ENCODE data around the gene BIRC2. TPM values are rescaled to one million over a fixed set of nuclear protein-coding genes. Genes with fewer than 3 reads are reported as not detected.

BIRC2 gene
- total RNA-seq, 4 donors from 2014 or later: 25.6 to 40.3 (median 33.5) TPM

GRCh38 chr11:102406099-102406498 is 59.1 kb downstream of the BIRC2 start:
- peaks cover 6 to 41% (median 17%) of the 10 kb centered on the region in 4 donors for H3K36me3 ChIP-seq
- 100% methylated on average over 1 of the region's 2 CpGs for WGBS
- peaks cover 3 to 27% (median 22%) of the 10 kb centered on the region in 4 donors for H3K4me1 ChIP-seq
- H3K27ac ChIP-seq (replicated peaks in 1 of 4): no peak overlapping the region
- intact Hi-C loops (cut with DNase I): no loop called here
- H3K4me3 ChIP-seq: no peak overlapping the region
- TF ChIP-seq EP300 (IDR thresholded peaks at IDR 0.05) (no peak), POLR2A (IDR thresholded peaks at IDR 0.05; ENCODE audit: low read depth) (no peak), POLR2AphosphoS5 (IDR thresholded peaks at IDR 0.05) (no peak), CTCF (IDR thresholded peaks at IDR 0.05) (no peak)
- no peaks in the 10 kb centered on the region for H3K9me3 ChIP-seq
- no peaks in the 10 kb centered on the region for H3K27me3 ChIP-seq
- no peak for DNase-seq (ENCODE audit: extremely low spot score)

GRCh38 chr11:102407901-102408300 is 60.9 kb downstream of the BIRC2 start:
- no peak for DNase-seq (ENCODE audit: extremely low spot score)
- WGBS: 74% methylated on average over 3 of the region's 3 CpGs
- H3K36me3 ChIP-seq: peaks cover 0 to 28% (median 10%) of the 10 kb centered on the region in 4 donors
- peaks cover 3 to 33% (median 25%) of the 10 kb centered on the region in 4 donors for H3K4me1 ChIP-seq
- TF ChIP-seq POLR2AphosphoS5 (IDR thresholded peaks at IDR 0.05): no peak
- TF ChIP-seq CTCF (IDR thresholded peaks at IDR 0.05): no peak
- no peaks in the 10 kb centered on the region for H3K27me3 ChIP-seq
- no peak overlapping the region for H3K4me3 ChIP-seq
- intact Hi-C loops (cut with DNase I): no loop called here
- H3K9me3 ChIP-seq: no peaks in the 10 kb centered on the region
- H3K27ac ChIP-seq (replicated peaks in 1 of 4): no peak overlapping the region

- WGBS: 91% methylated on average over 1 of the region's 1 CpG
- Histone ChIP-seq H3K4me1 (peaks cover 3 to 33% (median 25%) of the 10 kb centered on the region in 4 donors), H3K9me3 (no peaks in the 10 kb centered on the region), H3K4me3 (no peak overlapping the region), H3K27me3 (no peaks in the 10 kb centered on the region), H3K36me3 (peaks cover 0 to 24% (median 8%) of the 10 kb centered on the region in 4 donors), H3K27ac (replicated peaks in 1 of 4) (no peak overlapping the region)
- no peak for DNase-seq (ENCODE audit: extremely low spot score)
- intact Hi-C loops (cut with DNase I): no loop called here
- TF ChIP-seq EP300 (IDR thresholded peaks at IDR 0.05) (no peak), POLR2A (IDR thresholded peaks at IDR 0.05; ENCODE audit: low read depth) (no peak), CTCF (IDR thresholded peaks at IDR 0.05) (no peak), POLR2AphosphoS5 (IDR thresholded peaks at IDR 0.05) (no peak)
Observed at GRCh38 chr11:102408339-102408738, 61.3 kb downstream of the BIRC2 start.

- no peak for DNase-seq (ENCODE audit: extremely low spot score)
- Histone ChIP-seq H3K27me3 (no peaks in the 10 kb centered on the region), H3K4me3 (no peak overlapping the region), H3K36me3 (peaks cover 0 to 6% (median 5%) of the 10 kb centered on the region in 4 donors), H3K9me3 (no peaks in the 10 kb centered on the region), H3K27ac (replicated peaks in 1 of 4) (no peak overlapping the region), H3K4me1 (peaks cover 3 to 33% (median 23%) of the 10 kb centered on the region in 4 donors)
- intact Hi-C loops (cut with DNase I): no loop called here
- TF ChIP-seq POLR2A (IDR thresholded peaks at IDR 0.05; ENCODE audit: low read depth) (no peak), EP300 (IDR thresholded peaks at IDR 0.05) (no peak), POLR2AphosphoS5 (IDR thresholded peaks at IDR 0.05) (no peak)
- WGBS: 76% methylated on average over 5 of the region's 5 CpGs
Observed at GRCh38 chr11:102410382-102410784, 63.4 kb downstream of the BIRC2 start.

GRCh38 chr11:102411142-102411541 is 64.1 kb downstream of the BIRC2 start:
- TF ChIP-seq CTCF (IDR thresholded peaks at IDR 0.05) (no peak), EP300 (IDR thresholded peaks at IDR 0.05) (no peak), POLR2A (IDR thresholded peaks at IDR 0.05; ENCODE audit: low read depth) (no peak), POLR2AphosphoS5 (IDR thresholded peaks at IDR 0.05) (no peak)
- peaks cover 0 to 5% (median under 1%) of the 10 kb centered on the region in 4 donors for H3K36me3 ChIP-seq
- intact Hi-C loops (cut with DNase I): no loop called here
- peaks cover 3 to 33% (median 23%) of the 10 kb centered on the region in 4 donors for H3K4me1 ChIP-seq
- no peak overlapping the region for H3K27ac ChIP-seq (replicated peaks in 1 of 4)
- 94% methylated on average over 7 of the region's 7 CpGs for WGBS
- DNase-seq (ENCODE audit: extremely low spot score): no peak
- H3K9me3 ChIP-seq: no peaks in the 10 kb centered on the region
- no peaks in the 10 kb centered on the region for H3K27me3 ChIP-seq
- no peak overlapping the region for H3K4me3 ChIP-seq
